Ramos (cell line): ENCODE measurements around the gene HSCB.
"Not testable (repeated sequence)": the region's sequence is repeated elsewhere in the genome, so short reads cannot be mapped to it uniquely, and the experiment has no call there.

Source experiments
- in situ Hi-C: fragments of 300-500 bp; cut with MboI; formaldehyde crosslinking; loops from one replicate; pipeline ENCODE4 v1.14.3; 2022; ENCODE audit warnings: low sequenced_read_pairs; ENCODE audit not compliant: unreplicated experiment

The HSCB gene, protein sequence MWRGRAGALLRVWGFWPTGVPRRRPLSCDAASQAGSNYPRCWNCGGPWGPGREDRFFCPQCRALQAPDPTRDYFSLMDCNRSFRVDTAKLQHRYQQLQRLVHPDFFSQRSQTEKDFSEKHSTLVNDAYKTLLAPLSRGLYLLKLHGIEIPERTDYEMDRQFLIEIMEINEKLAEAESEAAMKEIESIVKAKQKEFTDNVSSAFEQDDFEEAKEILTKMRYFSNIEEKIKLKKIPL

DNA sequence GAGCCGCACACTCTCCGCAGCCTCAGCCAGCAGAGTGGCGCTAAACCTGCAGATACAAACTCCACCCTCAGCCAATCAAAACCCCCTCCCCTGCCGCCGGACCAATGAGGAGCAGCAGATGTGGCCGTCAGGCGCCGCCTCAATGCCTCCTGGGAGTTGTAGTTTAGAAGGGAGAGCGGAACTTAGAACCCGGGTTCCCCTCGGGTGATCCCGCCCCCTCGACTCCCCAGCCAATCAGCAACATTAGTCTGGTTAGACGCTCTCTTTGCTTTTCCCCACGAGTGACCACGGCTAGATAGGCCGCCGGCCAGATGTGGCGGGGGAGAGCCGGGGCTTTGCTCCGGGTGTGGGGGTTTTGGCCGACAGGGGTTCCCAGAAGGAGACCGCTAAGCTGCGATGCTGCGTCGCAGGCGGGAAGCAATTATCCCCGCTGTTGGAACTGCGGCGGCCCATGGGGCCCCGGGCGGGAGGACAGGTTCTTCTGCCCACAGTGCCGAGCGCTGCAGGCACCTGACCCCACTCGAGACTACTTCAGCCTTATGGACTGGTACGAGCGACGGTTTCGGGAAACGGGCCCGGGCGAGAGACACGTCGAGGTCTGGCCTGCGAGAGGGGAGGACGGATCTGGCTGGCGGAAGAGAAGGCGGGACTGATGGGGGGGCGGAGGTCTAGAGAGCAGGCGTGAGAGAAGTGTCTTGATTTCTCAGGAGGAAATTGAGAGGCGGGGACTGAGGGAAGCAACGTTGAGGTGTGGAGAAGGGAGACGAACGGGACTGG, at the start of gene HSCB, which contains the start of gene CHEK2:
Gene HSCB, plus strand, starts transcription at position 255 of the 777 bp plus-strand sequence. Its CDS starts 57 bp downstream, at position 312.
Gene CHEK2, minus strand, starts transcription at position 36 of the 777 bp plus-strand sequence. CDS start 7,099 bp downstream, outside the sequence.
- in situ Hi-C loops, result no loop called here

DNA sequence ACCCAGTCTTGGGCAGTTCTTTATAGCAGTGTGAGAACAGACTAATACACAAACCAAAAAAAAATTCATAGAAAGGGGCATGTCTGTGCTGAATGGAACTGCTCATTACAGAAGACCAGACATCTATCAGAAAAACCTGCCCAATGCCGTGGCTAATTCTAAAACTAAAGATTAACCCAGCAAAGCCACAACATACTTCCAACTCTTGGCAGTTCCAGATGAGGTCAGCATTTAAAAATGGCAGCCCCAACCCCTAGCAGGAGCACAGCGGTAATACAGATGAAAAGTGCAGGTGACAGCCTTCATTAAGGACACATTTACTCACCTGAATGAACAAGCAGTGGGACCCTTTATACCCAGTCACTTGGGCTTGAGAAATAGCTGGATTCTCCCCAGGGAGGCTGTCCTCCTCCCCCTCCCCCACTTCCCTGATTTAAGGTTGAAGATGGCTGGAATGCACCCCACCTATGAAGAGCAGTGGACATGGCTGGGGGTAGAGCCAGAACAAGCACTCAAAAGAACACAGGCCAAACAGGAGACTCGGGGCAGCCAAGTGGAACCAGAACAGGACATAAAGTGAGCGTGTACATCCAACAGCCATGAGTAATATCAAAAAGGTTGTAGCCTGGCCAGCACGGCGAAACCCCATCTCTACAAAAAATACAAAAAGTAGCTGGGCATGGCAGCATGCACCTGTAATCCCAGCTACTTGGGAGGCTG, 48.6 kb upstream of the HSCB start:
- in situ Hi-C loops, result not testable (repeated sequence)

DNA sequence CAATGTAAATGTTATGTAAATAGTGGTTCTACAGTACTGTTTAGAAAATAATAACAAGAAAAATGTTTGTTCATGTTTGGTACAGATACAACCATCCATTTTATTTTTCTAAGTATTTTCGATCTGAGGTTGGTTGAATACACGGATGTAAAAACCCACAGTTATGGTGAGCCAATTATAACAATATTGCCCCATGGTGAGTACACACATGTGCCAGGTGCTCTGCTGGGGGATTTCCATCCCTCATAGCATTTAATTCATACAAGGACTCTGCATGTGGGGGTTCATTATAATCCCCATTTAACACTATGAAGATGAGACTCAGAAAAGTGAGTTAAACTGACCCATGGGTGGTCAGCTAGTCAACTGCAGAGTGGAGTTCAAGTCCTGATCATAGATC, 38.9 kb upstream of the HSCB start:
- in situ Hi-C loops, result no loop called here

DNA sequence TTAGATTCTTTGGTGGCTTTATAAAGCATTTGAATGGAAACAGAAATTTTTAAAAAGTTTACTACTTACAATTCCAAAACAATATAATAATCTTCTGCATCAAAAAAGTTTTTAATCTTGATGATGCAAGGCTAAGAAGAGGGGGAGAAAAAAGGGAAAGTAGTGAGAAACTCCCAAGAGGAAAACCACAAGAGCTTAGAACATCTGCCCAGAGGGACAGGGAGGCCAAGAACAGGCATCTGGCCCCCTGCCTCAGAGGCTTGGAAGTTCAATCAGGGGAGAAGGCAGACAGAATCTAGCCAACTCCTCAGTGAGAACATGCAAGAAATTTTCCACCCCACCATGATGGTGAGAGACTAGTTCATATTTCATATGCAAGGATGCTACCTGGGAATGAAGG, 38.4 kb upstream of the HSCB start:
- in situ Hi-C loops, result no loop called here

DNA sequence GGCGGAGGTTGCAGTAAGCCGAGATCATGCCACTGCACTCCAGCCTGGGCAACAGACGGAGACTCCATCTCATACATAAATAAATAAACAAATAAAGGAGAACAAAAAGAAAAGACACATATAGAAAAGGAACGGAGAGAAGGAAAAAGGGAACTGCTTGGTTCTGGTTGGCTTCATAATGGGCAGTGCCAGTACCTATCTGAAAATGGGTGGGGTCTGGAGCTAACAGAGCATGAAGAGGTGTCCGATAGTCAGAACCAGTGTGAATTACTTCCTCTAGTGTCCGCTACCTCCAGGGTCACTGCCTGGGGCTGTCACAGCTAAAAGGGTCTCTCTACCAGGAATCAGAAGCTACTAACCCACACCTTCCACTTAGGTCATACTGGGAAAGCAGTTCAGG, 35.0 kb upstream of the HSCB start:
- in situ Hi-C loops, result no loop called here

DNA sequence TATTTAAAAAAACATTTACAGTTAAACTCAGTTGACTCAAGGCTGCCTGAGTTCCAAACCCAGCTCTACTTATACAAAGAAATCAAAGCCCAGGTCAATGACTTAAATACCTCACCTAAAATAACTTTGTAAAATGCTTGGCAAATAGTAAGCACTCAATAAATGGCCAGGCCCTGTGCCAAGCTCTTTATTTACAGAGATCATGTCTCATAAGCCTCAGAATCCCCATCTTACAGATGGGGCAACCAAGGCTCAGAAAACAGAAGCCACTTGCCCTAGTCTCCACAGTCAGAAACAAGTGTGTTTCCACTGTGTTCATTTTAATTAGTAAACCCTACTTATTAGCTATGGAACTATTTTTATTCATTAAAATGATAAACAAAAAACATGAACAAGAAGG, 31.7 kb upstream of the HSCB start:
- in situ Hi-C loops, result no loop called here

DNA sequence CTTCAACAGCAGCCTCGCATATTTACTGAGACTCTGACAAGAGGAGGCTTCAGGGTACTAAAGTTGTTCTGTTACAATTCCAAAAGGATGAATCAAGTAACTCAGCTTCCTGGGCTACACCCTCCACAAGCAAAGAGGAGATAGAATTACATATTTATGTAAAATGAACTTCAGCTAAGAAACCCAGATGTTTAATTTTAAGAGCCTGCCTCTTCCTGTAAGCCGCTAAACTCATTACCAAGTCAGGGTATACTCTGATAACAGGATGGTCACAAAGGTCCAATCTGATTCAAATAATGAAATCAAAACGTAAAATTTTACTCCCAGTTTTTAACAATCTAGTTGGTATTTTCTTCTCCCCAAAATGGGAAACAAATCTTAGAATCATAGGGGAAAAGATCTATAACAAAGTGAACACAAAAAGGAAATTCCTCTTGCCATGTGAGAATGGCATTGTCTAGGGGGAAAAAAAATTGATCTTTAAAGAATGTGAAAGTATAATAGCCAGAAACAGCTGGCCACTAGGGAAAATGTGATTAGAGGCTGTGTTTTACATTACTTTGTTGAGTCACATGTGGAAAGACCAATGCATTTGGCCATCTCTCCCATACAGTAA, 31.2 kb upstream of the HSCB start:
- in situ Hi-C loops, result no loop called here

DNA sequence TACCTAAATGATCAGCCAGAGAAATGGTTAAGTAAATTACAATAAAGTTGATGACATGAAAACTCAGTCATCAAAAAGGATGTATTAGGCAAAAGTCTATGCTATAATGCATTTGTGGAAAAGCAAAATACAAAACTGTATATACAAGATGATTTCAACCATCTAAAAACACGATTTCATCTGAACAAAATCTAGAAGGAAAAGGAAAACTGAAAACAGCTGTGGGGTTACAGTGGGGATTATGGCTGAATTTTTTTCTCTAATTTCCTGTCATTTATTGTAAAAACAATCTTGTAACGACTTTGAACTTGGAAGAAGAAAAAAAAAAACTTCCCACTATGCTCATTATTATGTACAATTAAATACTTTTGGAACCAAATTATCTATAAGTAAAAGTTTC, 30.5 kb upstream of the HSCB start:
- in situ Hi-C loops, result no loop called here

DNA sequence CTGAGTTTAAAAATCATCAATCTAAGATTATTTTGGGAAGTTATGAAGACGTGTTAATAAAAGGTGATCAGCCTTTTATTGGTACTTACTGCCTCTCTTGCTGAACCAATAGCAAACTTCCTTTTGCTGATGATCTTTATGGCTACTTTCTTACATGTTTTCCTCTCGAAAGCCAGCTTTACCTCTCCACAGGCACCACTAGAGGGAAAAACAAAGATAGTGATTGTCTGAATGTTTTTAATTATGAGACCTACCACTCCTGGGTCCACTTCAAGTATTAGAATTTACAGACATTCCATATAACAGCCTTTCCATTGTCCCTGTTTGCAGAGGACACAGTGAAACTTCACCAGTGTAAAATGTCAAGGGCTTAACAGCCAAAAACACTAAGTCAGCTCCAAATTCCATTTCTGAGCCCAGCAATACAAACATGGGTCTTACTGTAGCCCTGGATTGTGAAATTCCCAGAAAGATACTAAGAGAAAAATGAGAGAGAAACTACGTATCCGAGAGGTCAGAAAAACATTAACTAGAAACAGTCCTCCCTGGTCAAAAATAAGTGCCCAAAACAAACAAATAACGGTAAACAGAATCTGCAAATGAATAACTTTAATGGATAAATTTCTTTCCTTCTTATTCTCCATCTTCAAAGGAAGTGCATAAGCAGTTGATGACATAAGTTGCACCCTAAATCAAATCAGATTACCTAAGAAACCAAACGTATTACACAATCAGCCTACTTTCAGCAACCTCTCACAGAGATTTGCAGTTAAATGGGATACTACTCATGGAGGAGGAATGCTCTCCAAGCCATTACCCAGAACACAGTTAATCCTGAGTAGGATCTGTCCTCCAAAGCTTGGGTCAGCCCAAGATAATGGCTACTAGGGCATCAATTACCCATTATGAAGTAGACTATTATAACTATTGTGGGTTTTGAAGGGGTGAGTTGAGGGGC, 29.7 kb upstream of the HSCB start:
- in situ Hi-C loops, result no loop called here

DNA sequence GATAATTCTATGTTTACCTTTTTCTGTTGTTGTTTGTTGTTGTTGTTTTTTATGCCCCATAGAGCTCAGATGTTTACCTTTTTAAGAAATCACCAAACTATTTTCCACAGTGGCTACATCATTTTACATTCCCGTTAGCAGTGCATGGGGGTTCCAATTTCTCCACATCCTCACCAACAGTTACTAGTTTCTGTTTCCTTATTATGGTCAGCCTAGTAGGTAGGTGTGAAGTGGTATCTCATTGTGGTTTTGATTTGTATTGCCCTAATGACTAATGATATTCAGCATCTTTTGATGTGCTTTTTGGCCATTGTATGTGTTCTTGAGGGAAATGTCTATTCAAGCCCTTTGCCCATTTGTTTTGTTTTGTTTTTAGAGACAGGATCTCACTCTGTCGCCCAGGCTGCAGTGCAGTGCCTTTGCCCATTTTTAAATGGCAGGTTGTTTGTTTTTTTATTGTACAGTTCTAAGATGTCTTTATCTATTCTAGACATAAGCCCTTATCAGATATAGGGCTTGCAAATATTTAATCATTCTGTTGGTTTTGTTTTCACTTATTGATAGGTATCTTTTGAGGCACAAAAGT, 27.7 kb upstream of the HSCB start:
- in situ Hi-C loops, result no loop called here

DNA sequence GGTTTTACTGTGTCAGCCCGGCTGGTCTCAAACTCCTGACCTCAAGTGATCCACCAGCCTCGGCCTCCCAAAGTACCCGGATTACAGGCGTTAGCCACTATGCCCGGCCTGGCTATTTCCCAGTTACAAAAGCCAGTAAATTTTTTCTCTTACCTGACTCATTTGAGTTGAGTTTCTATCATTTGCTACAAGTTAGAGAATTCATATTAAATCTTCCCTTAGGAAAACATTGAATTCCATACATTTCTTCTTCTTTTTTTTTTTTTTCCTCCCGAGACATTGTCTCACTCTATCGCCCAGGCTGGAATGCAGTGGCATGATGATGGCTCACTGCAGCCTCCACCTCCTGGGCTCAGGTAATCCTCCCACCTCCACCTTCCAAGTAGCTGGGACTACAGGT, 26.2 kb upstream of the HSCB start:
- in situ Hi-C loops, result no loop called here

DNA sequence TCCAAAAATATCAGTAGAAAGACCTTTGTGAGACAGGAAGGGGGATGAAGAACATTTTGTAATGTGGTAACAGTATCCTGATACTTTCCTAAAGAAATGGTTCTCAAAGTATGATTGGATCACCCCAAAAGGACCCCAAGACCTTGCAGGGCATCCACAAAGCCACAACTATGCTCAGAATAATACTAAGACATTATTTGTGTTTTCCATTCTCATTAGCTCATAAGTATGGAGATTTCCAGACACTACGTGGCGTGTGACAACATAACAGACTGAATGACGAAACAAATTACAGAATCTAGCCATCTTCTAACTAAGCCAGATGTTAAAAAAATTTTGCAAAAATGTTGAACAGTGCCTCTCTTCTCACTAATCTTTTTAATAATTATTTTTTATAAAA, 25.2 kb upstream of the HSCB start:
- in situ Hi-C loops, result no loop called here

DNA sequence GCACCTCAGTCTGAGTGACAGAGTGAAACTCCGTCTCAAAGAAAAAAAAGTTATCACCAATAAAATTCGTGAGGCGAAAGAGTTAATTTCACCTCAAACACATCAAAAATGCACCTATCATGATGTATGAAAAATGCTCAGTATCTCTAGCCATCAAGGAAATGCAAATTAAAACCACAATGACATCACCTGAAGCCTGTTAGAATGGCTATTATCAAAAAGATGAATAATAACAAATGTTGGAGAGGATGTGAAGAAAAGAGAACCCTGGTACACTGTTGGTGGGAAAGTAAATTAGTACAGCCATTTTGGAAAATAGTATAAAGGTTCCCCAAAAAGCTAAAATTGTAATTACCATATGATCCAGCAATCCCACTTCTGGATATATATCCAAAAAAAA, 23.8 kb upstream of the HSCB start:
- in situ Hi-C loops, result no loop called here

DNA sequence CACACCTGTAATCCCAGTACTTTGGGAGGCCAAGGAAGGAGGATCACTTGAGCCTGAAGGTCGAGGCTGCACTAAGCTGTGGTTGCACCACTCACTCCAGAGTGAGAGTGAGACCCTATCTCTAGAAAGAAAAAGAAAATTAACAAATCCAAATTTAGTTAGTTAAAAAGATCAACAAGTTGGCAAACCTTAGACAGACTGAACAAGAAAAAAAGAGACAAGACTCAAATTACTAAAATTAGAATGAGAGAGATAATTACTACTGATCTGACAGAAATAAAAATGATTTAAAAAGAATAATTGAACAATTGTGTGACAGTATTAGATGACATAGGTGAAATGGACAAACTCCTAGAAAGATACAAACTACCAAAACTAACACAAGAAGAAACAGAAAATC, 13.8 kb upstream of the HSCB start:
- in situ Hi-C loops, result no loop called here

DNA sequence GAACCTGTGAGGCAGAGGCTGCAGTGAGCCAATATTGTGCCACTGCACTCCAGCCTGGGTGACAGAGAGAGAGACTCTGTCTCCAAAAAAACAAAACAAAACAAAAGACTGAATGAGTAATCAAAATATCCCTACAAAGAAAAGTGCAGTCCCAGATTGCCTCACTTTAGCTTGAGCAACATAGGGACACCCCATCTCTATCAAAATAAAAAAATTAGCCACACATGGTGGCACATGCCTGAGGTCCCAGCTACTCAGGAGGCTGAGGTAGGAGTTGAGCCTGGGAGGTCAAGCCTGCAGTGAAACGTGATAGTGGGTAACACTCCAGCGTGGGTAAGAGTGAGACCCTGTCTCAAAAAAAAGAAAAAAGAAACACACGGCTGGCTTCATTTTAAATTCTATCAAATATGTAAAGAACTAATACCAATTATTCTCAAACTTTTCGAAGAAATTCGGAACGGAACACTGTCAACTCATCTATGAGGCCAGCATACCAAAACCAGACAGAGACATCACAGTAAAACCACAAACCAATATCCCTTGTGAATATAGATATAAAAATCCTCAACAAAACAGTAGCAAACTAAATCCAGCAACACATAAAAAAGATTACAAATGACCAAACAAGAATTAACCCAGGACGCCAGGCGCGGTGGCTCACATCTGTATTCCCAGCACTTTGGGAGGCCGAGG, 13.1 kb upstream of the HSCB start:
- in situ Hi-C loops, result no loop called here

DNA sequence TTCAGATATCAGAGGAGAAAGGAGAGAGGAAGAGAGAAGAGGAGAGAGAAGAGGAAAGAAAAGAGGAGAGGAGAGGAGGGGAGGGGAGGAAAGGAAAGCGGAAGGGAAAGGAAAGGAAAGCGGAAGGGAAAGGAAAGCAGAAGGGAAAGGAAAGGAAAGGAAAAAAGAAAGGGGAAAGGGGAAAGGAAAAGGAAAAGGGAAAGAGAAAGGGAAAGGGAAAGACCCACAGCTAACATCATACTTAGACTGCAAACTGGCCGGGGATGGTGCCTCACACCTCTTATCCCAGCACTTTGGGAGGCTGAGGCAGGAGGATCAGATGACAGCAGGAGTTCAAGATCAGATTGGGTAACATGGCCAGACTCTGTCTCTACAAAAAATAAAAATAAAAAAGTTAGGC, 11.7 kb upstream of the HSCB start:
- in situ Hi-C loops, result no loop called here

DNA sequence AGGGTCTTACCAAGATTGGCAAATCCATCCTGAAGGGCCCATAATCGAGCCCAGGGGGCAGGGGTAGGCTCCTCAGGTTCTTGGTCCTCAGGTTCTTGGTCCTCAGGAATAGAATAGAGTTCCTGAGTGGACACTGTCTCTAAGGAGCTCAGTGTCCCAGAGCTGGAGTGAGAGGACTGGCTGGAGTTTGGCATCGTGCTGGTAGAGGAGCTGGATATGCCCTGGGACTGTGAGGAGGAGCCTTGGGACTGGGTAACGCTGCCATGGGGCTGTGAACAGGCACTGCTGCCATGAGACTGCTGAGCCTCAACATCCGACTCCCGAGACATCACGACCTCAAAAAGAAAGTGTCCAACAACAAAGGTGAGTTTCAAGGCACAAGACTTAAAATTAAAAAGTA, 7.4 kb upstream of the HSCB start:
- in situ Hi-C loops, result no loop called here

DNA sequence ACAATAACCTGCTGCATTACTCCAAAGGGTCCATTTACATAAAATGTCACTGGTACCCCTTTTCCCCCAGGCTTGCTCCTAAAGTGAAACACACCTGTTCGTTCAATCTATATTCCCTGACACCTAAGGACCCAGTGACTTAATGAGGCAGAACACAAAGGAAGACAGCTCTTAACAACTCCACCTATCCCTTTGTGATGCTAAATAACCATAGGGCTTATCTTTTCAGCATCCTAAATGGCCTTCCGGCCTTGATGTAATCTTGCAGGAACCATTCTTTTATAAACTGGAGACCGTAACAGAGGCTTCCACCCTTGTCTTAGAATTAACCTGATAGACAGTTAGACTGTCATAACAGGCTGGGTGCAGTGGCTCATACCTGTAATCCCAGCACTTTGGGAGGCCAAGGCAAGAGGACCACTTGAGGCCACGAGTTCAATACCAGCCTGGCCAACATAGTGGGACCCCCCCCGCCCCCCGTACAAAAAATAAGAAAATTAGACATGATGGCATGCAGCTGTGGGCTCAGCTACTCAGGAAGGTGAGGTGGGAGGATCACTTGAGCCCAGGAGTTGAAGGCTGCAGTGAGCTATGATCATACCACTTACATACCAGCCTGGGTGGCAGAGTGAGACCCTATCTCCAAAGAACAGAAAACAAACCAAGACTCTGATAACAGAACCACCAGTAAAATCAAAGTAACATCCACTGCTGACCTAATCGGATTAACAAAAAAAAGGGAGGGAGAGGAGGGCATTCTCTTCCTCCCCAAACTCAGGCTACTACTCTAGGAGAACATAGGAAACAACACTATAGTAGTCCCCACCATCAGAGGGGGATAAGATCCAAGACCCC, 5.3 kb upstream of the HSCB start:
- in situ Hi-C loops, result no loop called here
